Measurements from ENCODE around the gene ARHGAP6. TPM values are rescaled to one million over a fixed set of nuclear protein-coding genes. Genes with fewer than 3 reads are reported as not detected.

ARHGAP6 gene
- total RNA-seq, 1 experiment from 2014 or later, result 0.07 TPM

DNA sequence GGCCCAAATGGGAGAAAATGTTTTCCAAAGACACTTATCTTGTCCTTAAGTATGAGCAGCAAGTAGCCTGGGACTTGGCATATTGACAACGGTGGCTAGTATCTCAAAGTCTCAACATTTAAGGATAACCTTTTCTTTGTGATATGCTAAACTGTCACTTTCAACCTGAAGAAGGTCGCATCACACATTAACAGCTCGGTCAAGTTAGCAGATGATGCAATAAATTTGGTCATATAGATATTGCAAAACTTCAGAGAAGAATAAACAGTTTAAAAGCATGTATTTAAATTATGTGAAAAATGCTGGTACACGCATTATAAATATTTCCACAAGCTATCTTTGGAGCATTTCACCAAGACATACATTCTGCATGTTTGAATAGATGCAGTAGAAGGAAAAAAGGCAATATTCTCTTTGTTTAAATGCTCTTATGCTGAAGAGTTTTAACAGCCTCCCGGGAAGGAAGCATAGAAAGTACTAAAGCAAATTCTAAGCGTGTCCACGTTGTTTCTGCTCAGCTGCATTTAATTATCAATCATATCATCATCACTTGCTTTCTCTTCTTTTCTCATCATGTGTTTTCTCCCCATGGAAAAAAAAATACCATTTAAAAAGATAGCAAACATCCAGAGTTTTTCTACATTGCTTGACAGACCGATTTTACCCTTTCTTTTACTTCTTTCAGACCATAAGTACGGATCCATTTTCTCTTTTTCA lies 24.2 kb downstream of the ARHGAP6 start:
- Histone ChIP-seq H3K4ac (ENCODE audit: low read depth, low read length) (no peak overlapping the region), H3K23me2 (ENCODE audit: insufficient read length, low read depth, low read length, poor library complexity, severe bottlenecking) (no peaks in the 10 kb centered on the region), H3K18ac (ENCODE audit: insufficient read length, low read depth, low read length) (no peak overlapping the region), H2AK5ac (ENCODE audit: insufficient read length, low read length) (no peak overlapping the region), H3K4me1 (ENCODE audit: insufficient read depth, low read length) (no peaks in the 10 kb centered on the region), H2BK20ac (ENCODE audit: low read depth, low read length, poor library complexity, severe bottlenecking) (no peak overlapping the region), H2BK12ac (ENCODE audit: insufficient read length, low read depth, low read length) (no peak overlapping the region), H3K79me2 (ENCODE audit: insufficient read depth, low read length) (no peaks in the 10 kb centered on the region), H3K56ac (ENCODE audit: insufficient read length, low read depth, low read length) (no peak overlapping the region), H4K91ac (ENCODE audit: insufficient read length, low read depth, low read length) (no peak overlapping the region), H3K23ac (ENCODE audit: insufficient read length, low read depth, low read length) (no peak overlapping the region), H2BK120ac (ENCODE audit: low read depth, low read length, poor library complexity, severe bottlenecking) (no peak overlapping the region), H4K8ac (replicated peaks; ENCODE audit: insufficient read length, low read depth, low read length) (no peak overlapping the region), H3K27me3 (ENCODE audit: insufficient read depth, low read length) (no peaks in the 10 kb centered on the region), H4K5ac (ENCODE audit: insufficient read length, low read depth, low read length) (no peak overlapping the region), H2BK15ac (ENCODE audit: low read depth, low read length) (no peak overlapping the region), H3K9me3 (ENCODE audit: control insufficient read depth, low read depth, low read length) (no peaks in the 10 kb centered on the region), H3K9ac (ENCODE audit: extremely low read depth, insufficient read length, low read length) (no peak overlapping the region), H3K4me2 (ENCODE audit: insufficient read depth, insufficient read length, low read length) (no peak overlapping the region), H2AFZ (ENCODE audit: low read length) (no peak overlapping the region), H3K27ac (ENCODE audit: insufficient read length, low read depth, low read length) (no peak overlapping the region), H3K14ac (ENCODE audit: insufficient read depth, low read length) (no peak overlapping the region), H3K79me1 (ENCODE audit: insufficient read depth, low read depth, low read length, poor library complexity, severe bottlenecking) (no peaks in the 10 kb centered on the region), H2BK5ac (ENCODE audit: insufficient read length, low read length) (no peak overlapping the region), H3T11ph (ENCODE audit: low read length) (no peak overlapping the region), H4K20me1 (ENCODE audit: control insufficient read depth, insufficient read depth, insufficient read length) (no peaks in the 10 kb centered on the region)
- DNase-seq, result no peak
- peaks cover 62 to 63% of the 10 kb centered on the region in 2 experiments for H3K9me3 Mint-ChIP-seq
- H3K4me3 Mint-ChIP-seq, result no peak overlapping the region
- peaks cover 18% of the 10 kb centered on the region for H3K27me3 Mint-ChIP-seq (ENCODE audit: low read depth)
- no peak for TF ChIP-seq CTCF (conservative IDR thresholded peaks at IDR 0.05)
- no CpG with 5 or more reads among the region's 9 CpGs for WGBS (ENCODE audit: extremely low coverage, insufficient read length, low lambda C conversion rate)
- no peaks in the 10 kb centered on the region for H3K36me3 Mint-ChIP-seq (ENCODE audit: insufficient read depth in 1 of 3, low read depth in 3 of 3)
- no peaks in the 10 kb centered on the region for H3K4me1 Mint-ChIP-seq
- H3K27ac Mint-ChIP-seq, result no peak overlapping the region

All from H9 (cell line).